Neuronal stem cell (in vitro differentiated cells): ENCODE results near the gene CHST11.

Experiments used
- DNase-seq: peaks from one replicate; pipeline ENCODE4 v3.0.0-alpha.2; 2013; ENCODE audit warnings: low spot score
- H2AFZ ChIP-seq: one replicate; pipeline ENCODE4 v1.6.1; 2013; ENCODE audit warnings: mild to moderate bottlenecking, low read length, inconsistent platforms
- H2AK5ac ChIP-seq: 2 replicates; pipeline ENCODE4 v1.6.1; 2013; ENCODE audit warnings: low read depth, mild to moderate bottlenecking, inconsistent platforms, low read length, moderate library complexity, mixed read lengths
- H2BK120ac ChIP-seq: 2 replicates; pipeline ENCODE4 v1.6.1; 2013; ENCODE audit warnings: low read depth, mild to moderate bottlenecking, inconsistent platforms, low read length, moderate library complexity, mixed read lengths
- H2BK12ac ChIP-seq: one replicate; pipeline ENCODE4 v1.6.1; 2013; ENCODE audit warnings: low read length, inconsistent platforms
- H2BK15ac ChIP-seq: 2 replicates; pipeline ENCODE4 v1.6.1; 2013; ENCODE audit warnings: mild to moderate bottlenecking, low read length, inconsistent platforms, mixed read lengths
- H2BK5ac ChIP-seq: one replicate; pipeline ENCODE4 v1.6.1; 2013; ENCODE audit warnings: inconsistent platforms, mild to moderate bottlenecking, low read length, moderate library complexity
- H3K14ac ChIP-seq: one replicate; pipeline ENCODE4 v1.6.1; 2013; ENCODE audit warnings: low read length, inconsistent platforms
- H3K18ac ChIP-seq: 2 replicates; pipeline ENCODE4 v1.6.1; 2013; ENCODE audit warnings: low read length, inconsistent platforms
- H3K23ac ChIP-seq: 2 replicates; pipeline ENCODE4 v1.6.1; 2013; ENCODE audit warnings: low read depth, mild to moderate bottlenecking, mixed read lengths, low read length, inconsistent platforms; ENCODE audit not compliant: poor library complexity
- H3K27ac ChIP-seq: replicated peaks from 3 replicates; pipeline ENCODE4 v1.5.1; 2013; ENCODE audit warnings: low read length, inconsistent platforms
- H3K27me3 ChIP-seq, 3 experiments: 2 replicates each; pipeline ENCODE4 v1.6.1; 2013; ENCODE audit warnings: low read length in 3 of 3, mild to moderate bottlenecking in 2 of 3, inconsistent platforms in 1 of 3, low read depth in 1 of 3, mixed read lengths in 1 of 3, moderate library complexity in 1 of 3; ENCODE audit not compliant: control insufficient read depth in 3 of 3, insufficient read depth in 3 of 3
- H3K36me3 ChIP-seq, 2 donors: replicated peaks in 1 of 2; 2 replicates each; pipeline ENCODE4 v1.6.1; 2013; ENCODE audit warnings: low read length in 2 of 2; ENCODE audit not compliant: control insufficient read depth in 2 of 2, insufficient read depth in 2 of 2
- H3K4ac ChIP-seq: 2 replicates; pipeline ENCODE4 v1.6.1; 2013; ENCODE audit warnings: inconsistent platforms, mild to moderate bottlenecking, low read length, moderate library complexity
- H3K4me1 ChIP-seq, 2 donors: 1 replicate in 1 of 2; 2 replicates in 1 of 2; pipeline ENCODE4 v1.6.1; 2013; ENCODE audit warnings: low read length in 2 of 2, low read depth in 1 of 2; ENCODE audit not compliant: control insufficient read depth in 2 of 2, insufficient read depth in 1 of 2
- H3K4me2 ChIP-seq: one replicate; pipeline ENCODE4 v1.6.1; 2013; ENCODE audit warnings: mild to moderate bottlenecking, low read length, inconsistent platforms; ENCODE audit not compliant: insufficient read depth, poor library complexity, severe bottlenecking
- H3K4me3 ChIP-seq, 2 donors: 2 replicates each; pipeline ENCODE4 v1.5.1; 2013; ENCODE audit warnings: low read length in 2 of 2, mild to moderate bottlenecking in 2 of 2, inconsistent platforms in 1 of 2, moderate library complexity in 1 of 2
- H3K79me1 ChIP-seq: one replicate; pipeline ENCODE4 v1.6.1; 2013; ENCODE audit warnings: low read depth, mild to moderate bottlenecking, inconsistent platforms, low read length, moderate library complexity
- H3K9ac ChIP-seq: one replicate; pipeline ENCODE4 v1.6.1; 2013; ENCODE audit warnings: mild to moderate bottlenecking, low read depth, low read length, inconsistent platforms; ENCODE audit not compliant: poor library complexity
- H3K9me3 ChIP-seq, 2 donors: replicated peaks in 1 of 2; 2 replicates each; pipeline versions ENCODE3 to v1.6.1; 2013; ENCODE audit warnings: low read length in 2 of 2, mild to moderate bottlenecking in 2 of 2, inconsistent platforms in 1 of 2, low read depth in 1 of 2, mixed read lengths in 1 of 2, moderate library complexity in 1 of 2; ENCODE audit not compliant: control insufficient read depth in 2 of 2, insufficient read depth in 1 of 2
- H4K8ac ChIP-seq: one replicate; pipeline ENCODE4 v1.6.1; 2013; ENCODE audit warnings: low read depth, mild to moderate bottlenecking, inconsistent platforms, low read length, moderate library complexity
- H4K91ac ChIP-seq: one replicate; pipeline ENCODE4 v1.6.1; 2013; ENCODE audit warnings: low read length, low read depth, mild to moderate bottlenecking, inconsistent platforms; ENCODE audit not compliant: poor library complexity
- WGBS, 2 donors: extraction: QIAGEN DNeasy Blood & Tissue Kit; methylation state at CpG; one replicate each; pipeline ENCODE4 v1.1.7; 2013; ENCODE audit warnings: missing lambda C conversion rate in 2 of 2, mixed read lengths in 1 of 2; ENCODE audit not compliant: insufficient read length in 2 of 2, insufficient replicate concordance in 1 of 2; ENCODE audit errors: extremely low coverage in 2 of 2; 5-methylcytosine and 5-hydroxymethylcytosine counted together

Gene CHST11

GRCh38 chr12:104583301-104583700 lies 126.6 kb downstream of the CHST11 start:
- H3K27ac ChIP-seq, result no peak overlapping the region
- H2AFZ ChIP-seq, result no peak overlapping the region
- H3K4ac ChIP-seq, result no peak overlapping the region
- no peak overlapping the region for H3K9ac ChIP-seq
- WGBS, 2 donors, result no CpG with 5 or more reads among the region's 4 CpGs
- no peaks in the 10 kb centered on the region for H3K9me3 ChIP-seq
- H3K36me3 ChIP-seq, result no peaks in the 10 kb centered on the region
- no peak overlapping the region for H2BK15ac ChIP-seq
- H3K4me3 ChIP-seq, result no peak overlapping the region
- H3K14ac ChIP-seq, result no peak overlapping the region
- DNase-seq, result no peak
- H3K4me2 ChIP-seq, result no peak overlapping the region
- H2BK5ac ChIP-seq, result no peak overlapping the region
- H3K79me1 ChIP-seq, result no peaks in the 10 kb centered on the region
- no peak overlapping the region for H2AK5ac ChIP-seq
- no peak overlapping the region for H4K91ac ChIP-seq
- H3K23ac ChIP-seq, result no peak overlapping the region
- no peak overlapping the region for H2BK120ac ChIP-seq
- no peak overlapping the region for H2BK12ac ChIP-seq
- H3K4me1 ChIP-seq, result peaks cover 3 to 10% of the 10 kb centered on the region in 2 donors
- no peaks in the 10 kb centered on the region for H3K27me3 ChIP-seq
- H3K18ac ChIP-seq, result no peak overlapping the region
- H4K8ac ChIP-seq, result no peak overlapping the region

GRCh38 chr12:104585448-104586055 lies 128.8 kb downstream of the CHST11 start:
- no peaks in the 10 kb centered on the region for H3K9me3 ChIP-seq
- H4K91ac ChIP-seq, result no peak overlapping the region
- H2BK15ac ChIP-seq, result no peak overlapping the region
- no peaks in the 10 kb centered on the region for H3K79me1 ChIP-seq
- DNase-seq, result no peak
- peaks cover 0 to 4% of the 10 kb centered on the region in 2 donors for H3K4me1 ChIP-seq
- H3K23ac ChIP-seq, result no peak overlapping the region
- H3K4ac ChIP-seq, result no peak overlapping the region
- no peak overlapping the region for H2BK120ac ChIP-seq
- no peak overlapping the region for H4K8ac ChIP-seq
- no peak overlapping the region for H3K9ac ChIP-seq
- H2AK5ac ChIP-seq, result no peak overlapping the region
- no peak overlapping the region for H3K14ac ChIP-seq
- H2BK12ac ChIP-seq, result no peak overlapping the region
- H3K27ac ChIP-seq, result no peak overlapping the region
- WGBS, 2 donors, result no CpG with 5 or more reads among the region's 4 CpGs
- no peak overlapping the region for H3K4me2 ChIP-seq
- no peak overlapping the region for H2BK5ac ChIP-seq
- H3K18ac ChIP-seq, result peak overlapping the region; percentile 15
- no peaks in the 10 kb centered on the region for H3K36me3 ChIP-seq
- no peak overlapping the region for H2AFZ ChIP-seq
- H3K4me3 ChIP-seq, result no peak overlapping the region
- H3K27me3 ChIP-seq, result no peaks in the 10 kb centered on the region

- Histone ChIP-seq H2AK5ac (no peak overlapping the region), H3K23ac (no peak overlapping the region), H3K27me3 (no peaks in the 10 kb centered on the region), H4K8ac (no peak overlapping the region), H2BK12ac (no peak overlapping the region), H4K91ac (no peak overlapping the region), H3K9ac (no peak overlapping the region), H3K79me1 (no peaks in the 10 kb centered on the region), H2BK120ac (no peak overlapping the region), H2BK15ac (no peak overlapping the region), H3K4ac (no peak overlapping the region), H2BK5ac (no peak overlapping the region), H3K4me3 (no peak overlapping the region), H3K4me2 (no peak overlapping the region), H3K18ac (peak overlapping the region; percentile 48), H3K36me3 (no peaks in the 10 kb centered on the region), H3K9me3 (no peaks in the 10 kb centered on the region), H2AFZ (no peak overlapping the region), H3K27ac (no peak overlapping the region), H3K14ac (no peak overlapping the region), H3K4me1 (peaks cover 0 to 4% of the 10 kb centered on the region in 2 donors)
- DNase-seq, result no peak
- WGBS, 2 donors, result no CpG with 5 or more reads among the region's 7 CpGs
Observed at GRCh38 chr12:104586351-104586919, 129.7 kb downstream of the CHST11 start.

- no peak overlapping the region for H4K8ac ChIP-seq
- H3K9me3 ChIP-seq, result no peaks in the 10 kb centered on the region
- no peaks in the 10 kb centered on the region for H3K36me3 ChIP-seq
- H2AK5ac ChIP-seq, result no peak overlapping the region
- no peak overlapping the region for H2BK5ac ChIP-seq
- H3K18ac ChIP-seq, result no peak overlapping the region
- no peak overlapping the region for H3K4ac ChIP-seq
- H3K23ac ChIP-seq, result no peak overlapping the region
- H3K4me3 ChIP-seq, result no peak overlapping the region
- no peak overlapping the region for H3K9ac ChIP-seq
- H3K14ac ChIP-seq, result no peak overlapping the region
- no peaks in the 10 kb centered on the region for H3K79me1 ChIP-seq
- no peak overlapping the region for H3K27ac ChIP-seq
- H3K4me2 ChIP-seq, result no peak overlapping the region
- H3K4me1 ChIP-seq, result peaks cover 0 to 4% of the 10 kb centered on the region in 2 donors
- H2AFZ ChIP-seq, result no peak overlapping the region
- WGBS, 2 donors, result no CpG with 5 or more reads among the region's 11 CpGs
- no peak for DNase-seq
- H2BK15ac ChIP-seq, result no peak overlapping the region
- no peak overlapping the region for H2BK120ac ChIP-seq
- H2BK12ac ChIP-seq, result no peak overlapping the region
- H3K27me3 ChIP-seq, result no peaks in the 10 kb centered on the region
- no peak overlapping the region for H4K91ac ChIP-seq
Observed at GRCh38 chr12:104588047-104588920, 131.5 kb downstream of the CHST11 start.
